GM12878 (cell line): ENCODE data around the gene RAB36. TPM values are rescaled to one million over a fixed set of nuclear protein-coding genes. Genes with fewer than 3 reads are reported as not detected.

Source experiments
- ATAC-seq: fragments of 200-7000 bp; cut with Tn5 transposase; 3 replicates; pipeline ENCODE4 v1.9.1; 2020; ENCODE audit warnings: mild to moderate bottlenecking, moderate library complexity
- BruUV-seq: library from RNA; stranded (reverse); fragments of 400-500 nt; replicated peaks from 2 replicates; lab custom pipeline; 2021; lab: Mats Ljungman, UMichigan
- CTCF ChIA-PET: fragments of 300-600 bp; sonication (Branson Sonifier 250); formaldehyde crosslinking; extraction: SDS; loops from one replicate; lab custom pipeline; 2021; ENCODE audit warnings: inconsistent platforms; lab: Yijun Ruan, JAX
- POLR2A ChIA-PET: fragments of 350-600 bp; formaldehyde crosslinking; extraction: SDS; loops from one replicate; lab custom pipeline; 2021; ENCODE audit warnings: inconsistent platforms; lab: Charles Lee
- RAD21 ChIA-PET: fragments of 300-600 bp; sonication (Branson Sonifier 250); formaldehyde crosslinking; loops from one replicate; lab custom pipeline; 2023; ENCODE audit warnings: antibody characterized with exemption; ENCODE audit not compliant: unreplicated experiment; lab: Charles Lee
- SMC1A ChIA-PET: fragments of 300-600 bp; sonication (Branson Sonifier 250); formaldehyde crosslinking; loops from one replicate; lab custom pipeline; 2023; ENCODE audit not compliant: unreplicated experiment, uncharacterized antibody; lab: Charles Lee
- DNase-seq: peaks from one replicate; pipeline ENCODE4 v3.0.0-alpha.2; 2011; ENCODE audit warnings: low read depth, low spot score
- FAIRE-seq: peaks from 3 replicates; lab custom pipeline; 2011; peaks lifted over from hg19 to GRCh38; lab: Jason Lieb, UNC
- H2AFZ ChIP-seq: 2 replicates; pipeline ENCODE4 v1.6.0; 2011; ENCODE audit warnings: low read depth, low read length, control low read depth; ENCODE audit not compliant: control insufficient read depth
- H3K27ac ChIP-seq: 2 replicates; pipeline ENCODE4 v1.5.1; 2011; ENCODE audit warnings: control low read depth; ENCODE audit not compliant: control insufficient read depth, insufficient read depth
- H3K27me3 ChIP-seq, 2 experiments: replicated peaks in 1 of 2; 2 replicates each; pipeline versions ENCODE4 v1.6.0 to v1.6.1; 2011; ENCODE audit warnings: low read length in 1 of 2; ENCODE audit not compliant: control insufficient read depth in 2 of 2, insufficient read depth in 2 of 2
- H3K36me3 ChIP-seq, 2 experiments: 2 replicates each; pipeline ENCODE4 v1.5.1; 2011; ENCODE audit warnings: low read length in 1 of 2; ENCODE audit not compliant: control insufficient read depth in 2 of 2, insufficient read depth in 2 of 2
- H3K4me1 ChIP-seq: 2 replicates; pipeline ENCODE4 v1.6.1; 2011; ENCODE audit warnings: mild to moderate bottlenecking, low read length, moderate library complexity, mixed read lengths; ENCODE audit not compliant: control insufficient read depth, insufficient read depth
- H3K4me2 ChIP-seq: 2 replicates; pipeline ENCODE4 v1.6.0; 2011; ENCODE audit warnings: control low read depth; ENCODE audit not compliant: control insufficient read depth, insufficient read depth
- H3K4me3 ChIP-seq: fragments of 200-600 bp; sonication (generic); 2 replicates; pipeline ENCODE4 v1.5.1; 2016
- H3K79me2 ChIP-seq: 2 replicates; pipeline ENCODE4 v1.6.0; 2011; ENCODE audit warnings: low read length; ENCODE audit not compliant: control insufficient read depth, insufficient read depth
- H3K9ac ChIP-seq: 2 replicates; pipeline ENCODE4 v1.8.0; 2011; ENCODE audit warnings: low read length, control low read depth, mixed read lengths; ENCODE audit not compliant: control insufficient read depth, insufficient read depth
- H3K9me3 ChIP-seq: replicated peaks from 3 replicates; pipeline ENCODE4 v1.5.1; 2011; ENCODE audit warnings: mild to moderate bottlenecking, low read length; ENCODE audit not compliant: control insufficient read depth, insufficient read depth
- H4K20me1 ChIP-seq: 2 replicates; pipeline ENCODE4 v1.6.0; 2011; ENCODE audit not compliant: control insufficient read depth, insufficient read depth
- BMI1 ChIP-seq: fragments of 450-650 bp; IDR thresholded peaks from 2 replicates; pipeline ENCODE4 v1.6.1; 2016; ENCODE audit warnings: mild to moderate bottlenecking, moderate library complexity, borderline replicate concordance
- CBX5 ChIP-seq: sonication (generic); IDR thresholded peaks from 2 replicates; pipeline ENCODE4 v1.6.1; 2016; ENCODE audit warnings: low read depth, moderate library complexity, mild to moderate bottlenecking, inconsistent platforms
- IKZF2 ChIP-seq, 2 experiments: fragments of 450-650 bp; IDR thresholded peaks; 2 replicates each; pipeline ENCODE4 v1.6.1; 2017; ENCODE audit warnings: mild to moderate bottlenecking in 2 of 2, moderate library complexity in 2 of 2
- MXI1 ChIP-seq: fragments of 150-350 bp; IDR thresholded peaks from 2 replicates; pipeline ENCODE4 v1.6.1; 2011; ENCODE audit warnings: low read depth, mild to moderate bottlenecking, inconsistent platforms, low read length, improper control_type of control experiment
- MYB ChIP-seq: fragments of 150-350 bp; IDR thresholded peaks from 2 replicates; pipeline ENCODE4 v1.6.1; 2014; ENCODE audit warnings: mild to moderate bottlenecking, low read depth, low read length, borderline replicate concordance
- MYC ChIP-seq: IDR thresholded peaks from 2 replicates; pipeline ENCODE4 v1.6.1; 2011; ENCODE audit warnings: mild to moderate bottlenecking, low read length, moderate library complexity, inconsistent platforms; ENCODE audit not compliant: insufficient read depth, insufficient replicate concordance, insufficient read length, severe bottlenecking
- POLR2A ChIP-seq: IDR thresholded peaks from 2 replicates; pipeline ENCODE4 v1.6.1; 2011; ENCODE audit warnings: low read depth, mild to moderate bottlenecking, low read length
- POU2F2 ChIP-seq: IDR thresholded peaks from 3 replicates; pipeline ENCODE4 v1.6.1; 2011; ENCODE audit warnings: low read depth, mild to moderate bottlenecking, low read length, borderline replicate concordance
- SMC3 ChIP-seq: IDR thresholded peaks from 2 replicates; pipeline ENCODE4 v1.6.1; 2011; ENCODE audit warnings: low read length, improper control_type of control experiment, borderline replicate concordance
- STAT1 ChIP-seq: fragments of 450-650 bp; conservative IDR thresholded peaks from 2 replicates; pipeline ENCODE4 v1.6.1; 2014; ENCODE audit warnings: antibody characterized with exemption, mild to moderate bottlenecking
- TCF12 ChIP-seq: IDR thresholded peaks from 2 replicates; pipeline ENCODE4 v1.6.1; 2011; ENCODE audit warnings: low read depth, mild to moderate bottlenecking, low read length
- TCF3 ChIP-seq: IDR thresholded peaks from 2 replicates; pipeline ENCODE4 v1.6.1; 2012; ENCODE audit warnings: low read depth, mild to moderate bottlenecking, low read length, borderline replicate concordance; ENCODE audit not compliant: insufficient read depth
- WRNIP1 ChIP-seq: IDR thresholded peaks from 2 replicates; pipeline ENCODE4 v1.6.1; 2011; ENCODE audit warnings: low read depth, low read length, improper control_type of control experiment, borderline replicate concordance
- ZNF384 ChIP-seq: IDR thresholded peaks from 2 replicates; pipeline ENCODE4 v1.6.1; 2012; ENCODE audit warnings: low read depth, mild to moderate bottlenecking, low read length, improper control_type of control experiment, borderline replicate concordance
- ZSCAN29 ChIP-seq: fragments of 450-650 bp; IDR thresholded peaks from 2 replicates; pipeline ENCODE4 v1.6.1; 2017; ENCODE audit warnings: mild to moderate bottlenecking, moderate library complexity
- WGBS: methylation state at CpG from one replicate; pipeline ENCODE4 v1.1.6; 2016; ENCODE audit warnings: low lambda C conversion rate; ENCODE audit not compliant: insufficient replicate concordance, insufficient coverage; ENCODE audit errors: missing lambda C conversion rate; 5-methylcytosine and 5-hydroxymethylcytosine counted together
- in situ Hi-C: fragments of 300-500 bp; cut with MboI; formaldehyde crosslinking; loops from 9 replicates; pipeline ENCODE4 v1.14.3; 2018; ENCODE audit warnings: mixed read lengths
- intact Hi-C: fragments of 100-400 bp; cut with micrococcal nuclease; formaldehyde crosslinking; loops from one replicate; pipeline ENCODE4 v1.14.2; 2022; ENCODE audit not compliant: unreplicated experiment
- polyA plus RNA-seq, 11 experiments: library from polyadenylated mRNA; depleted of rRNA in 4 of 11; unstranded in 6 of 11; stranded (reverse) in 5 of 11; fragments of >200 nt; fragmentation: Nextera tagmentation in 4 of 11; fragmentation: Illumina TruSeq in 1 of 11; extraction: Ambion mirVana in 4 of 11; extraction: Trizol in 1 of 11; gene quantifications; 1 replicate in 1 of 11; 2 replicates in 10 of 11; pipeline versions ENCODE4 v1.2.1 to v1.2.3, GENCODE V29; 2011 to 2016; ENCODE audit warnings: inconsistent platforms in 2 of 11, missing spikeins in 2 of 11, low read depth in 1 of 11
- total RNA-seq, 4 experiments: library from RNA; depleted of rRNA in 3 of 4; stranded (reverse); fragments of >200 nt in 3 of 4; fragmentation: Illumina TruSeq in 1 of 4; extraction: Trizol in 1 of 4; gene quantifications; 2 replicates each; pipeline versions ENCODE4 v1.2.1 to v1.2.3, GENCODE V29; 2013 to 2021
- TF ChIP-seq, protein P1 (sequence below): IDR thresholded peaks from 2 replicates; pipeline ENCODE4 v1.6.1; 2011; ENCODE audit warnings: low read depth, low read length, improper control_type of control experiment, borderline replicate concordance
- TF ChIP-seq, protein P2 (sequence below): fragments of 450-650 bp; IDR thresholded peaks from 2 replicates; pipeline ENCODE4 v1.6.1; 2016; ENCODE audit warnings: mild to moderate bottlenecking
- TF ChIP-seq, protein P3 (sequence below): fragments of 450-650 bp; formaldehyde crosslinking; IDR thresholded peaks from 2 replicates; pipeline ENCODE4 v1.4.0; 2022; ENCODE audit warnings: mild to moderate bottlenecking, moderate library complexity

The RAB36 gene
- total and polyA plus RNA-seq, 10 of the 15 experiments (the other 5 are each of a cell fraction or from before 2014, with no cell fraction given), result 0.31 to 2.7 (median 1.1) TPM

DNA sequence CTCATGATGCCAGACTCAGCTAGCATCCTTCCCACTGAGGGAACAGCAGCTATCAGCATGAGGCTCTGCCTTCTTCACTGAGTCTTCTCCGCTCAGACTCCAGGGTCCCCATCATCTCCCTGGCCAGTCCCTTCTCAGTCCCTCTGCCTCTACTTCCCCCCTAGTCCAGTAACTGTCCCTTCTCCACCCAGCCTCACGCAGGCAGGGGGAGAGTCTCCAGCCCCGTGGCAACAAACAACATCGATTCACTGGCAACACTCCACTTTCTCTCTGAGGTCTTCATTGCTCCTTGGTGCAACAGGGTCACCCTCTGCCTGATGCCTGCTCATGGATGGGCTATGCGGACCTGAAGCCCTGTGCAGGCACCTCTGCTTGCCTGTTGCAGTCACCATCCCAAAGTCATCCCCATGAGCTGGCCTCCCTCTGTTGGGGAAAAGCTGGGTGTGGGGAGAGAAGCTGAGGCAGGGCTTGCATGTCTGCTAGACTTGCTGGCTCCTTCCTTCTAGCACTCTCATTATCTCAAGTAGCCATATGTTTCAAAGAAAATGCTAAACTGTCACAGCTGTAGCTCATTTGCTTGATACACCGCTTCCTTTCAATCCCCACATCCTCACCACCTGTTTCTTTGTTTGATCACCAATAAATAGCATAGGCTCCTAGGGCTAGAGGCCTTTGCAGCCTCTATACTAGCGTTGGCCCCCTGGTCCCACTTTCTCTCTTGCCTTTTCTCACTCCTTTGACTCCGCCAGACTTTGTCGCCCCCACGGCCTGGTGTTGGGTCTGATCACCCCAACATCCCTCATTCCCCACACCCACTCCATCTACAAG is 30.8 kb downstream of the RAB36 start:
- WGBS, result 73% methylated on average over 10 of the region's 10 CpGs
- H3K9me3 ChIP-seq, result peaks cover 1% of the 10 kb centered on the region; the same call in 1 of the 3 replicates
- peak overlapping the region; percentile 24; the same call in 1 of the 2 replicates for H3K27ac ChIP-seq
- POLR2A ChIA-PET, result interaction anchor here (1.0 kb wide), 1 partner anchor 116 kb away, joined by 4 read pairs; no protein-coding TSS in a partner anchor
- BruUV-seq, result no TSS peak
- intact Hi-C loops (no loop called here), in situ Hi-C loops (loop anchor here (5.0 kb wide), 2 partner anchors 101 to 211 kb away; no protein-coding TSS in a partner anchor)
- no peak overlapping the region for H3K9ac ChIP-seq
- H3K4me2 ChIP-seq, result peak overlapping the region; percentile 32; the same call in 1 of the 2 replicates
- SMC1A ChIA-PET, result interaction anchor here (0.8 to 4.9 kb wide), 4 partner anchors 28 to 115 kb away, joined by 3 to 57 read pairs (median 8); no protein-coding TSS in a partner anchor
- FAIRE-seq (no peak), DNase-seq (no peak), ATAC-seq (no peak)
- H2AFZ ChIP-seq, result no peak overlapping the region; the same call in 1 of the 2 replicates
- peaks cover 45% of the 10 kb centered on the region for H3K4me1 ChIP-seq
- no peak overlapping the region for H3K4me3 ChIP-seq
- RAD21 ChIA-PET, result interaction anchor here (1.3 to 13.6 kb wide), 4 partner anchors 35 to 216 kb away, joined by 3 to 167 read pairs (median 12); no protein-coding TSS in a partner anchor
- CTCF ChIA-PET, result interaction anchor here (0.9 to 13.6 kb wide), 12 partner anchors 11 to 216 kb away, joined by 3 to 209 read pairs (median 5); partner anchors contain the start of genes RAB36 and RSPH14
- no peaks in the 10 kb centered on the region for H4K20me1 ChIP-seq
- no peaks in the 10 kb centered on the region for H3K36me3 ChIP-seq
- no peaks in the 10 kb centered on the region for H3K27me3 ChIP-seq
- peaks cover 3% of the 10 kb centered on the region for H3K79me2 ChIP-seq
- TF ChIP-seq CBX5, result 0 out of 2 replicates have a peak, but pooled peaks have one; percentile 36
- no peak for TF ChIP-seq POU2F2
- TF ChIP-seq MYB, result no peak
- TF ChIP-seq SMC3, result no peak
- no peak for TF ChIP-seq POLR2A
- TF ChIP-seq STAT1, result no peak
- TF ChIP-seq WRNIP1, result no peak
- TF ChIP-seq MXI1, result no peak
- TF ChIP-seq, protein P1, sequence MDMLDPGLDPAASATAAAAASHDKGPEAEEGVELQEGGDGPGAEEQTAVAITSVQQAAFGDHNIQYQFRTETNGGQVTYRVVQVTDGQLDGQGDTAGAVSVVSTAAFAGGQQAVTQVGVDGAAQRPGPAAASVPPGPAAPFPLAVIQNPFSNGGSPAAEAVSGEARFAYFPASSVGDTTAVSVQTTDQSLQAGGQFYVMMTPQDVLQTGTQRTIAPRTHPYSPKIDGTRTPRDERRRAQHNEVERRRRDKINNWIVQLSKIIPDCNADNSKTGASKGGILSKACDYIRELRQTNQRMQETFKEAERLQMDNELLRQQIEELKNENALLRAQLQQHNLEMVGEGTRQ, result no peak
- TF ChIP-seq IKZF2 (IDR thresholded peaks at IDR 0.05), result no peak
- TF ChIP-seq TCF3, result peak; percentile 53; the same call in 1 of the 2 replicates
- no peak for TF ChIP-seq MYC
- TF ChIP-seq, protein P2, sequence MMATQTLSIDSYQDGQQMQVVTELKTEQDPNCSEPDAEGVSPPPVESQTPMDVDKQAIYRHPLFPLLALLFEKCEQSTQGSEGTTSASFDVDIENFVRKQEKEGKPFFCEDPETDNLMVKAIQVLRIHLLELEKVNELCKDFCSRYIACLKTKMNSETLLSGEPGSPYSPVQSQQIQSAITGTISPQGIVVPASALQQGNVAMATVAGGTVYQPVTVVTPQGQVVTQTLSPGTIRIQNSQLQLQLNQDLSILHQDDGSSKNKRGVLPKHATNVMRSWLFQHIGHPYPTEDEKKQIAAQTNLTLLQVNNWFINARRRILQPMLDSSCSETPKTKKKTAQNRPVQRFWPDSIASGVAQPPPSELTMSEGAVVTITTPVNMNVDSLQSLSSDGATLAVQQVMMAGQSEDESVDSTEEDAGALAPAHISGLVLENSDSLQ, result no peak
- TF ChIP-seq, protein P3, sequence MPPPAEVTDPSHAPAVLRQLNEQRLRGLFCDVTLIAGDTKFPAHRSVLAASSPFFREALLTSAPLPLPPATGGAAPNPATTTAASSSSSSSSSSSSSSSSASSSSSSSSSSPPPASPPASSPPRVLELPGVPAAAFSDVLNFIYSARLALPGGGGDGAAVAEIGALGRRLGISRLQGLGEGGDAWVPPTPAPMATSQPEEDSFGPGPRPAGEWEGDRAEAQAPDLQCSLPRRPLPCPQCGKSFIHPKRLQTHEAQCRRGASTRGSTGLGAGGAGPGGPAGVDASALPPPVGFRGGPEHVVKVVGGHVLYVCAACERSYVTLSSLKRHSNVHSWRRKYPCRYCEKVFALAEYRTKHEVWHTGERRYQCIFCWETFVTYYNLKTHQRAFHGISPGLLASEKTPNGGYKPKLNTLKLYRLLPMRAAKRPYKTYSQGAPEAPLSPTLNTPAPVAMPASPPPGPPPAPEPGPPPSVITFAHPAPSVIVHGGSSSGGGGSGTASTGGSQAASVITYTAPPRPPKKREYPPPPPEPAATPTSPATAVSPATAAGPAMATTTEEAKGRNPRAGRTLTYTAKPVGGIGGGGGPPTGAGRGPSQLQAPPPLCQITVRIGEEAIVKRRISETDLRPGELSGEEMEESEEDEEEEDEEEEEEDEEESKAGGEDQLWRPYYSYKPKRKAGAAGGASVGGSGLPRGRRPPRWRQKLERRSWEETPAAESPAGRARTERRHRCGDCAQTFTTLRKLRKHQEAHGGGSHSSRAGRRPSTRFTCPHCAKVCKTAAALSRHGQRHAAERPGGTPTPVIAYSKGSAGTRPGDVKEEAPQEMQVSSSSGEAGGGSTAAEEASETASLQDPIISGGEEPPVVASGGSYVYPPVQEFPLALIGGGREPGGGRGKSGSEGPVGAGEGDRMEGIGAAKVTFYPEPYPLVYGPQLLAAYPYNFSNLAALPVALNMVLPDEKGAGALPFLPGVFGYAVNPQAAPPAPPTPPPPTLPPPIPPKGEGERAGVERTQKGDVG, result no peak
- no peak for TF ChIP-seq ZSCAN29
- no peak for TF ChIP-seq BMI1
- peak; percentile 58; the same call in 1 of the 2 replicates for TF ChIP-seq TCF12
- TF ChIP-seq ZNF384, result no peak
